Choroid plexus epithelial cell (primary cell): ENCODE data around the gene TBPL1.

Source experiments
- DNase-seq: peaks from one replicate; pipeline ENCODE4 v3.0.0-alpha.2; 2010; ENCODE audit warnings: low read depth
- H3K4me3 ChIP-seq: 2 replicates; pipeline ENCODE4 v1.5.1; 2011; ENCODE audit warnings: low read depth, mild to moderate bottlenecking, control low read depth, low read length, moderate library complexity
- CTCF ChIP-seq: conservative IDR thresholded peaks from 2 replicates; pipeline ENCODE4 v1.5.1; 2011; ENCODE audit warnings: low read depth, mild to moderate bottlenecking, control low read depth, inconsistent platforms, low read length, moderate library complexity

Gene TBPL1

DNA sequence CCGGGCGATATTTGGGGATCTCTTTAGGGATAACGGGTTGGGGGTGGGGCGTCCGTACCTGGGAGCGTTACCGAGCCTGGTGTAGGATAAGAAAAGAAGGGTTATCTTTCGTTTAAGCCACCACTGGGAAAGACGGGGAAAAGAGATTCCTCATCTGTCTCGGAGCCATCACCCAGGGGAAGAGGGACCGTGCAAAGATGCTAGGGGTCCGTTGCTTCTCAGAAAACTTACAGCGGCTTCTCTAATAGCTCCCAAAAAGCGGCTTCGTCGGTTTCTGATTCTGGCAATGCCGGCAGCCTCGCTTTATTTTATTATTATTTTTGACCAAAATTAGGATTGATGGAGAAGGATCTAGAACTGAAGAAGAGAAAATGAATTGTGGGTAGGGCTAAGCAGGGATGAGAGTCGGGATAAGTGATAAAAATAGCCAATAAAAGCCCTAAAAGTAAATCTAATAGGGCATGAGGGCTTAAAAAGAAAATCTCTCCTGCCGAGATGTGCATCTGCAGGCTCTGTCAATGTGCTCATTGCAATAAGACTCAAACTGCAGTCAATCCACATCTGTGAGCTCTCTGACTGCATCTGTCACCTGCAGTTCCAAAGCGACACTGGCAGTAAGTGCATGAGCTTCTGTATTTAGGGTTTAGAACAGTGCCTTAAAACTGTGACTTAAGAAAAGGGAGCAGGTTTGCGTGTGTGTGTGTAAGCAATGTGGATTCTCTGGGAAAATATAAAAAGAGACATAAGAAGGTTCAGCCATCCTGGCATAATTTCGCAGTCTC lies 801 bp downstream of the TBPL1 start:
- DNase-seq = no peak

DNA sequence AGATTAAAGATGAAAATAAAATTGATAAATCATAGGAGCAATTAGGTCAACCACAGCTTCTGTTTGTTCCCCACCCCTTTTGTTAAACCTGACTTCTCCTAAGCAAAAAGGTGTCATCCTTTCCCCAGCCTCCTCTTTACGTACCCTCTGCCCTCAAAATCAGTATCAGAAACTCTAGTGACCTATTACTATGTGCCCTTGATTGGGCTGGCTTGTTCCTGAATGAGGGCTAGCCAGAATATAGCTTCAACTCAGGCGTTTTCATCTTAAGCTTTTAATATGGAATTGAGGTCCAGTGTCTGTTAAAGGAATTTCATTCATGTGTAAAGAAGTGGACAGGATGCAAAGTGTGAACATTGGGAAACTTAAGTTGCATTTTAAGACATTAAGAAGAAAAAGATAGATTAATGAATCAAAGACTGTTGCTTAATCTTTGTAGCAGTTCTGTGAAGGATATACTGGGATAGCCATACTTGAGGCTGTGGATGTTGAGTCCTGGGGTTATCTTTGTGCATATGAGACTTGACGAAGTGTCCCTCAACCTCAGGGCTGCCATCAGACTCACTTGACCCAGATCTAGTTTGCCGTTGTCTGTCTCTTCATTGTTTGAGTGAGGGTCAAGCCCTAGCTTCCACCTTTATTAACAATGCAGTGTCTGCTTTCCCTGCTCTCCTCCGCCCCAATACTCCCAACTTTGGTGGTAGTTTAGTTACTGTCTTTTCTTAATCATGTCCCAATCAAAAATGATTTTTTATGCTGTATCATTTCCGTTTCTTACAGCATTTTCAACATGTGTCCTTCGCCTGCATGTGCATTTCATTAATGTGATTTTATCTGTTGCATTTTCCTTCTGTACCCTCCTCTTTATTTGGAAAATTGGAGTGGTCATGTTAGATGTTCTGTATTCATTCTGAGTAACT lies 1.9 kb downstream of the TBPL1 start:
- no peak for DNase-seq
- H3K4me3 ChIP-seq = no peak overlapping the region
- TF ChIP-seq CTCF = no peak

More for the DNA sequence above, 801 bp downstream of the TBPL1 start:
- no peak for TF ChIP-seq CTCF
- H3K4me3 ChIP-seq = peak overlapping the region; percentile 85

DNA sequence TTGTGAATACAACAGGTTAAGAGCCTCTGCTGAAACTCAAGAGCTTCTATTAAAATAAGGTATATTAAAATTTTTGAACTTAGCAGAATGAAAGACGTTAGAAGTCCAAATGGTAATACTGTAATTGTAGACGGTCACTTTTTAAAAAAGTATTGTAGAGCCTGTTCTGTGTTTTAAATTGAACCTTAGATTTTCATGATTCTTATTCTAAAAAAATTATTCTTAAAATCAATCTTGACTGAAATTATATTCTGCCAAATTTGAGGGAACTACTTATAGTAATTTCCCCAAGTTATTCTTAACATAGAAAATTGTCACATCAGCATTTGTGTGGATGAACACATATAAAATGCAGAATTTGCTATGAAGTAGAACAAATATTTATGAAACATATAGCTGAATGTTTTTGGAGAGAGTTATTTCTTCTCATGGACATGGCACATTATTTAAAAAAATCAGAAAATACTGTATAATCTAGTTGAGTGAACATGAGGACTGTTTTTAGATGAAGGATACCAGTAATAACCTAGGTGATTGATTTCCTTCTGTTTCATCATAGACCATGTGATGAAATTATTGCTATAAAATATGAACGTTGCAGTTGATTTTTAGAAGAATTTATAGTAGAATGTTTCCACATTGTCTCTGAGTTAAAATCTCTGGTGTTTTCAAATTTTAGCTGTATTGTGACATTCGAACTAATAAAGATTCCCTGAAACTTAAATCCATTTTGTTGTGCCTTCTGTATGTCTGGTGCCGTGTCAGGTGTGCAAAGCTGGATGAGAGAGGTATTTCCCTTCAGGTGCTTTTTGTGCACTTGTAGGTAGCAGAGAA lies 2.8 kb downstream of the TBPL1 start:
- TF ChIP-seq CTCF = no peak
- no peak for DNase-seq
- H3K4me3 ChIP-seq = no peak overlapping the region

DNA sequence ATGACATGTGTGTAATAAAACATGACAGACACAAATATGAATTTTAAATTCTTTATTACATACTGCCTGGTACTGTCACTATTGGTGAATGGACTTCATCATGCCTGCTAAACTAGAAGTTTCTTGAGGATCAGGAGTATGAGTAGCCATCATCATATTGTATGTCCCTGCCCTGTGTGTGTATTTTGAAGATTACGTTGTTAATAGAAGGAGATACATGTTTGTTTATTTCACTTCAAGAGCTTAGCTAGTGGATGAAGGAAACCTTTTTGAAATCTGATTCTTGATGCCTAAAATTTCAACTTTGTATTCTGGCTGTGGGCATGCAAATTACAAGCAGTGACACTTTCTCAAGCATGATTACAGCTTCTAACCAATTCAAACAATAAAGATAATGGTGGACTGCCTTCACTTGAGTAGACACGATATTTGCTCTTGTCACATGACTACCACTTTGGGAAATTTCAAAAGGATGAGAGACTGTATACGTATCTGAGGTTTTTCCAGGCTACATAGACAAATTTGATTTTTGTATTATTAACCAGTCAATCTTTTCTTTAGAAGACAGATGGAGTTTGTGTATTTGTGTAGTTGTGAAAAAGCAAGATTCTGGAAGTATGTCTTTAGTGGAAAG lies 3.5 kb downstream of the TBPL1 start:
- TF ChIP-seq CTCF = no peak
- no peak for DNase-seq
- no peak overlapping the region for H3K4me3 ChIP-seq

- no peak for DNase-seq
- TF ChIP-seq CTCF = no peak
- H3K4me3 ChIP-seq = no peak overlapping the region
Observed at GRCh38 chr6:133957227-133957626, 4.2 kb downstream of the TBPL1 start.

- H3K4me3 ChIP-seq = no peak overlapping the region
- TF ChIP-seq CTCF = no peak
- no peak for DNase-seq
Observed at GRCh38 chr6:133957780-133958242, 4.8 kb downstream of the TBPL1 start.
